Activated naive CD8-positive, alpha-beta T cell treated with anti-CD3 and anti-CD28 coated beads, Interleukin-2, amount 50 U/mL, for 24 hours (primary cell): ENCODE results near the gene LENG1.
"Not testable (repeated sequence)": the region's sequence is repeated elsewhere in the genome, so short reads cannot be mapped to it uniquely, and the experiment has no call there.

ENCODE experiments used
- ATAC-seq: fragments of 150-1000 bp; cut with Tn5 transposase; one replicate; pipeline ENCODE4 v1.10.0; 2021
- DNase-seq: peaks from one replicate; pipeline ENCODE4 v3.0.0; 2021
- H3K27ac Mint-ChIP-seq: one replicate; pipeline ENCODE4 v1.8.0; 2021; ENCODE audit warnings: mild to moderate bottlenecking, mixed read lengths
- H3K27me3 Mint-ChIP-seq: one replicate; pipeline ENCODE4 v1.8.0; 2021; ENCODE audit warnings: mixed read lengths
- H3K36me3 Mint-ChIP-seq: one replicate; pipeline ENCODE4 v1.8.0; 2021; ENCODE audit warnings: low read depth, mixed read lengths
- H3K4me1 Mint-ChIP-seq: one replicate; pipeline ENCODE4 v1.8.0; 2021; ENCODE audit warnings: mixed read lengths
- H3K4me3 Mint-ChIP-seq: one replicate; pipeline ENCODE4 v1.8.0; 2021; ENCODE audit warnings: mild to moderate bottlenecking, moderate library complexity, mixed read lengths
- H3K9me3 Mint-ChIP-seq: one replicate; pipeline ENCODE4 v1.8.0; 2021; ENCODE audit warnings: mixed read lengths

The LENG1 gene

GRCh38 chr19:54180691-54181091, 21.2 kb upstream of the LENG1 start:
- no peak for ATAC-seq
- Mint-ChIP-seq H3K4me3 (no peak overlapping the region), H3K9me3 (no peaks in the 10 kb centered on the region), H3K4me1 (no peaks in the 10 kb centered on the region), H3K27me3 (no peaks in the 10 kb centered on the region), H3K27ac (no peak overlapping the region), H3K36me3 (peaks cover 37% of the 10 kb centered on the region)
- DNase-seq: no peak

DNA sequence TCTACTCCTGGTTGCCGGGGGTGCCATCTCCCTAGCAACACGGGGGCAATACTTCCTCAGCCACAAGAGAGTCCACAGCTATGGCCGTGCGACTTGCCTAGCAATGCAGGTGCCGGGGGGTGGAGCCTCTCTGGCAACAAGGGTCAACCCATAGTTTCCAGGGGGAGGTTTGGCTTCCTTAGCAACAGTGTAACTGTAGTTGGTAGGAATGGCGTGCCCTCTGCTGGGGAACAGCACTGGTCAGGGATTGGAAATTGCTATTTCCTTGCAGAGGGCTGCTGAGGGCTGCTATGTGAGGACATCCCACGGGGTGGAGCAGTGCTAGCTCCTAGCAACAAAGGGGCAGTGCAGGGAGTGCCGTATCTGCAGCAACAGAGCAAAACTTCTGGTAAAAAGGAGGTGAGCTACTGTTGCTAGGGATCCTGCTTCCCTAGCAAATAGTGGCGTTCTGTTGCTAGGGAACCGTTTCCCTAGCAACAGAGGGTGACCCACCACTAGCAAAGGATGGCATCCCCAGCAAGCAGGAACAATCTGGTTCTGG, 20.5 kb upstream of the LENG1 start:
- no peaks in the 10 kb centered on the region for H3K27me3 Mint-ChIP-seq
- no peak overlapping the region for H3K27ac Mint-ChIP-seq
- H3K4me3 Mint-ChIP-seq: no peak overlapping the region
- peaks cover 37% of the 10 kb centered on the region for H3K36me3 Mint-ChIP-seq
- H3K9me3 Mint-ChIP-seq: no peaks in the 10 kb centered on the region
- DNase-seq (no peak), ATAC-seq (no peak)
- H3K4me1 Mint-ChIP-seq: no peaks in the 10 kb centered on the region

- DNase-seq (no peak), ATAC-seq (no peak)
- Mint-ChIP-seq H3K27me3 (no peaks in the 10 kb centered on the region), H3K9me3 (no peaks in the 10 kb centered on the region), H3K4me3 (no peak overlapping the region), H3K27ac (no peak overlapping the region), H3K4me1 (no peaks in the 10 kb centered on the region), H3K36me3 (peaks cover 37% of the 10 kb centered on the region)
Observed at GRCh38 chr19:54179262-54179852, 19.8 kb upstream of the LENG1 start.

DNA sequence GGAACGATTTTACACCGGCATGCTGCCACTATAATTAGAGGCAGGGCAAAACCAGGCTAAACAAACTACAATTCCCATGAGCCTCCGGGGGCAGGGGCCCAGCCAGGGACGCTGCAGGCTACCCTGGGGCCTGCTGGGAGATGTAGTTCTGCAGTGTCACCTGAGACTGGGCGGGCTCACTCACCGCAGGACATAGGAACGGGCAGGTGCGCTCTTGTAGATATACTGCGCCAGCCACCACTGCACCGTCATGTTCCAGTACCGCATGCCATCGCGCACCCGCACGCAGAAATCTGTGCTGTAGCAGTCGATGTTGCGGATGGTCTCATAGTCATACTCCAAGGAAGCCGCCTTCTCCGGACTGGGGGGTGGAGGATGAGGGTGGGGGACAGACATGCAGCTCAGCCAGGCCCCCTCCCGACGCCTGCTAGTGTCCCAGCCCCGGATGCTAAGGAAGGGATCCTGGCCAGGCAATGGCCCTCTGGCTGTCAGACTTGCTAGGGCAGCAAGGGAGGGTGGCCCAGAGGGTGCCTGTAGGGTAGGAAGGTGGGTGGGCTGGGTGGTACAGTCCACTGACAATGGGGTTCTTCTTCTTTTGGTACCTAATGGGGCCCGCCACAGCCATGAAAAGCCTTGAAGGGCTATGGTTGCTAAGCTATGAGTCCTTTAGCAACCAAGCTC, 19.2 kb upstream of the LENG1 start:
- Mint-ChIP-seq H3K4me3 (no peak overlapping the region), H3K36me3 (peaks cover 32% of the 10 kb centered on the region), H3K27me3 (no peaks in the 10 kb centered on the region), H3K4me1 (no peaks in the 10 kb centered on the region), H3K27ac (no peak overlapping the region), H3K9me3 (no peaks in the 10 kb centered on the region)
- no peak for DNase-seq
- ATAC-seq: peak; percentile 77

DNA sequence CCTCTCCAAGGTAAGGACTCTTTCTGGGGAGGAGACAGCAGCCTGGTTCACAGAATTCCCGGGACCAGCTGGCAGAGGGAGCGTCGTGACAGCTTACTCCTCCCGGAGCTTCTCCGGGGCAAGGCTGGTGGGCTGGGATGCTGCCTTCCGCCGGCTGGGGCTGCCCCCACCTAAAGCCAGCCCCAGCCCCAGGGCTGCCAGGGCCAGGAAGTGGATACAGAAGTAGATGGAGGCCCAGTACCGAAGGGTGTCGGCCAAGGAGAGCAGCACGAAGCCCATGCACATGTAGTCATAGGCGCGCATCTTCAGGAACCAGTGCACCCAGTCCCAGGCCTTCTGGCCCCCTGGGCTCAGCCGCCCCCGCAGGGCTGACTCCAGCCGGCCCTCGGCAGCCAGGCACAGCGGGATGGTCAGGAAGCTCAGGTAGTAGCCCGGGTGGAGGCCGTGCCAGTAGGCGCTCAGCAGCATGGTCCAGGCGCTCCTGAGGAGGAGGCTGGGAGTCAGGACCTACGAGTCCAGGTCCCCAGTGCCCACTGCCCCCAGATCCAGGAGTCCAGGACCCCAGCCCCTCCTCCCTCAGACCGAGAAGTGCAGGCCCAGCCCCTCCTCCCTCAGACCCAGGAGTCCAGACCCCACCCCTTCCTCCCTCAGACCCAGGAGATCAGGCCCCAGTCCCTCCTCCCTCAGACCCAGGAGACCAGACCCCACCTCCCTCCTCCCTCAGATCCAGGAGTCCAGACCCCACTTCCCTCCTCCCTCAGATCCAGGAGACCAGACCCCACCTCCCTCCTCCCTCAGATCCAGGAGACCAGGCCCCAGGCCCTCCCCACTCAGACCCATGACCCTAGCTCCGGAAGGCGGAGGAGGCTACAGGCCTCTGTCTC, 14.7 kb upstream of the LENG1 start:
- no peak for ATAC-seq
- Mint-ChIP-seq H3K27ac (no peak overlapping the region), H3K9me3 (no peaks in the 10 kb centered on the region), H3K4me1 (no peaks in the 10 kb centered on the region), H3K36me3 (peaks cover 18% of the 10 kb centered on the region), H3K4me3 (no peak overlapping the region), H3K27me3 (no peaks in the 10 kb centered on the region)
- no peak for DNase-seq

- Mint-ChIP-seq H3K4me1 (peaks cover 2% of the 10 kb centered on the region), H3K9me3 (no peaks in the 10 kb centered on the region), H3K27ac (no peak overlapping the region), H3K27me3 (no peaks in the 10 kb centered on the region), H3K4me3 (no peak overlapping the region), H3K36me3 (peaks cover 12% of the 10 kb centered on the region)
- ATAC-seq: no peak
- DNase-seq: no peak
Observed at GRCh38 chr19:54173359-54173699, 13.8 kb upstream of the LENG1 start.

DNA sequence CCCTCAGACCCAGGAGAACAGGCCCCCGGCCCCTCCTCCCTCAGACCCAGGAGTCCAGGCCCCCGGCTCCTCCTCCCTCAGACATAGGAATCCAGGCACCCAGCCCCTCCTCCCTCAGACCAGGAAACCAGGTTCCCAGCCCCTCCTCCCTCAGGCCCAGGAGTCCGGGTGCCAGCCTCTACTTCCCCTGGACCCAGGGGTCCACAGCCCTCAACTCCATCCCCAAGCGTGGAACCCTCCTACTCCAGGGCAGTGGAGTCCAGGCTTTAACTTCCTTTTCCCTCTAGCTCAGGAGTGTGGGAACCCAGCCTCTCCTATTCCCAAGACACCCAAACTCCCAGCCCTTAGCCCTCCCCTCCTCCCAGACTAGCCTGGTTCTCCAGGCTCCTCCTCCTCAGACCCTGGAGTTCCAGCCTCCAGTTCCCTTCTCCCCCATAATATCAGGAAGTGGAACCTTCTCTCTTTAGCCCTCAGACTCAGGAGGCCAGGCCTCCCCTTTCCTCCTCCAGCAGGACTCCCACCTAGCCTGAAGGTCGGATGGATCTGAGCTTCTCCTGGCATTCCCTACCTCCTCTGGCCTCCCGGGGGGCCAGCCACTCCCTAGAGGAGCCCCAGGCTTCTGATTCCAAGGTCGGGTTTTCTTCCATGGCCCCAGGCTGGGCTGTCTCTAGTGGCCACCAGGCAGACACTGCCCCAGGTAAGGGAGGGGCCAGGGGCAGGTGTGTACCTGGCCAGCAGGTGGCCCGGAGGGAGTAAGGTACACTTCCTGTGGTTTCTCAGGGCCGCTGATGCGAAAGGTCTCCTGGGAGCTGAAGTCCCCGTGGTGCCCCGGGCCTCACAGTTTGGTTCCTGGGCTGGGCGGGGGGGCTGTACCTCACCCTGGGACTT, 13.2 kb upstream of the LENG1 start, which contains the start of gene TMC4:
Gene TMC4 (minus strand): TSS at position 690 of the 888 bp plus-strand sequence. CDS start 43 bp downstream, at position 647.
- DNase-seq (no peak), ATAC-seq (no peak)
- Mint-ChIP-seq H3K27me3 (no peaks in the 10 kb centered on the region), H3K36me3 (peaks cover 8% of the 10 kb centered on the region), H3K4me3 (no peak within 1 kb of the TSS), H3K9me3 (no peaks in the 10 kb centered on the region), H3K27ac (no peak within 1 kb of the TSS), H3K4me1 (peaks cover 6% of the 10 kb centered on the region)

DNA sequence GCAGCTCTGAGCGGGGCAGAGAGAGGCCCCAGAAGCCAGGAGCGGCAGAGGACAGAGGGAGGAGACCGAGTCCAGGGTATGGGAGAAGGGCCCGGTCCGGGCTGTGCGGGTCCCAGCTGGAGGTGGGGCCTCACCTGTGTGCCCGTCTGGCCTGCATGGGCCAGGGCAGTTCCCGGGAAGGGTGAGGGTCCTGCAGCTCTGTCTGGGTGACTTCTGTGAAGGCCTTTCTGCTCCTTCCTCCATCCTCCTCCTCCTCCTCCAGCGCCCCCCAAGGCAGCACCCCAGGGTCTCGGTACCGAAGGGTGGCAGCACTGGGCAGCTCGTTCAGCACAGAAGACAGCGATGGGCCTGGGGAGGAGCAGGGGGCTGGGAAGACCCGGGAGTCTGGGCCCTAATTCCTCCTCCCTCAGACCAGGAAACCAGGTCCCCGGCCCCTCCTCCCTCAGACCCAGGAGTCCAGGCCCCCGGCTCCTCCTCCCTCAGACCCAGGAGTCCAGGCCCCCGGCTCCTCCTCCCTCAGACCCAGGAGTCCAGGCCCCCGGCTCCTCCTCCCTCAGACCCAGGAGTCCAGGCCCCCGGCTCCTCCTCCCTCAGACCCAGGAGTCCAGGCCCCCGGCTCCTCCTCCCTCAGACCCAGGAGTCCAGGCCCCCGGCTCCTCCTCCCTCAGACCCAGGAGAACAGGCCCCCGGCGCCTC, 12.4 kb upstream of the LENG1 start:
- not testable (repeated sequence) for H3K4me1 Mint-ChIP-seq, H3K4me3 Mint-ChIP-seq, H3K36me3 Mint-ChIP-seq, DNase-seq, ATAC-seq, H3K9me3 Mint-ChIP-seq, H3K27me3 Mint-ChIP-seq, H3K27ac Mint-ChIP-seq

DNA sequence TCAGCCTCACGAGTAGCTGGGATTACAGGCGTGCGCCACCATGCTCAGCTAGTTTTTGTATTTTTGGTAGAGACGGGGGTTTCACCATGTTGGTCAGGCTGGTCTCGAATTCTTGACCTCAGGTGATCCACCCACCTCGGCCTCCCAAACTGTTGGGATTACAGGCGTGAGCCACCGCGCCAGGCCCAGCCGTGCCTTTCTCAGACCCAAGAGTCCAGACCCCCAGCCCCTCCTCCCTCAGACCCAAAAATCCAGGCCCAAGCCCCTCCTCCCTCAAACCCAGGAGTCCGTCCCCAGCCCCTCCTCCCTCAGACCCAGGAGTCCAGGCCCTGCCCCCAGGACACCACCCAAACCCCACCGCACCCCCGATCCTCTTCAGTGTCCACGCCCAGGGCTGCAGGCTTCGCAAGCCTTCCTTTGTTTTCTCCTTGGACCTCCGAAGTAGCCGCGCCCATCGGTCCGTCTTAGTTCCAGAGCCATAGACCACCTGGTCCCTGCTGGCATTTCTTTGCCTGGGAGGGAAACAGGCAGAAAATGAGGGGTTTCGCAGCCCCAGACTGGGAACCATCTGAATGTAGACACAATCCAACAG, 9.7 kb upstream of the LENG1 start:
- ATAC-seq (no peak), DNase-seq (no peak)
- Mint-ChIP-seq H3K27me3 (peaks cover 4% of the 10 kb centered on the region), H3K9me3 (no peaks in the 10 kb centered on the region), H3K4me1 (peaks cover 12% of the 10 kb centered on the region), H3K4me3 (no peak overlapping the region), H3K36me3 (no peaks in the 10 kb centered on the region), H3K27ac (no peak overlapping the region)

DNA sequence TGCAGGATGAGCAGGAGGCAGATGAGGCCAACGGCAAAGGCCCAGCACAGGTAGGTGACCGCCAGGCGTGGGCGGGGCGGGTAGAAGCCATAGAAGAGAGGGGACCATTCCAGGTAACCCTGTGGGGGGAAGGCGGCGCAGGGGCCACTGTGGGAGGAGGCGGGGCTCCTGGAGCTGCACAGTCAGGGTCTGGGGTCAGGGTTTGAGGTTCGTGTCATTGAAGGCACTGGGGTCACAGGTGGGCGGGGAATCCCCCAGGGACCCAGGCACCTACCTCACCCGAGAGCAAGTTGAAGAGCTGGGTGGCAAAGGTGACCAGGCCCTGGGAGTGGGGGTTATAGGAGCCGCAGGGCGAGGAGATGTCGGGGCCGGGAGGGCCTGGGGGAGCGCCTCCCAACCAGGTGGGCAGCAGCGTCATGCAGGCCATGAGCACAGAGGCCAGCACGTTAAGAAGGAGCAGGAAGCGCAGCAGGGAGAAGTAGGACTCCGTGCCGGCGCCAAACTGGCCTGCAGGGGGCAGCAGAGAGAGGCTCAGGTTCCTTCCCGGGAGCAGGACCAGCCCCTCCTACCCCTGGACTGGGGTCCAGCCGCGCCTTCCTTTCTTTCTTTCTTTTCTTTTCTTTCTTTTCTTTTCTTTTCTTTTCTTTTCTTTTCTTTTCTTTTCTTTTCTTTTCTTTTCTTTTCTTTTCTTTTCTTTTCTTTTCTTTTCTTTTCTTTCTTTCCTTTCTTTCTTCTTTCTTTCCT, 8.8 kb upstream of the LENG1 start:
- Mint-ChIP-seq H3K4me1 (peaks cover 16% of the 10 kb centered on the region), H3K9me3 (no peaks in the 10 kb centered on the region), H3K27me3 (peaks cover 8% of the 10 kb centered on the region), H3K27ac (no peak overlapping the region), H3K36me3 (no peaks in the 10 kb centered on the region), H3K4me3 (no peak overlapping the region)
- DNase-seq: peak; percentile 98
- peak; percentile 86 for ATAC-seq

DNA sequence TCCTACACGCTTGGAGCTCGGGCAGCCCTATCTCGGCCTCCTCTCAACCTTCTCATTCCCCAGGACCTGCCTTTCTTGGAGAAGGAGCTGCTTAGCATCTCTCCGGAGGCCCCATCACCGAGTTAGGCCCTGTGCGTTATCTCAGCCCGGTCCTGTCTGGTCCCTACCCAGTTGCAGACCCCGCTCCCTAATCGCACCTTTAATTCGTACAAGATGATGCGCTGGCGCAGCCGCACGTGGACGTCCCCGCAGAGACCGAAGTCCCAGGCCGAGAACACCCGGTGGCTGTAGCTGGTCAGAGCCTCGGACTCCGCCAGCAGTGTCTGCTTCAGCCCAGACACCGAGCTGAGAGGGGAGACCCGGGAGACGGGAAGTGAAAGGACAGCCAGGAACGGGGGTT, 5.7 kb upstream of the LENG1 start:
- DNase-seq (no peak), ATAC-seq (no peak)
- Mint-ChIP-seq H3K9me3 (no peaks in the 10 kb centered on the region), H3K27ac (no peak overlapping the region), H3K36me3 (no peaks in the 10 kb centered on the region), H3K27me3 (peaks cover 11% of the 10 kb centered on the region), H3K4me3 (no peak overlapping the region), H3K4me1 (peaks cover 37% of the 10 kb centered on the region)

GRCh38 chr19:54164369-54165068, 5.0 kb upstream of the LENG1 start:
- Mint-ChIP-seq H3K27me3 (peaks cover 11% of the 10 kb centered on the region), H3K4me1 (peaks cover 43% of the 10 kb centered on the region), H3K36me3 (no peaks in the 10 kb centered on the region), H3K4me3 (peak overlapping the region; percentile 32), H3K9me3 (no peaks in the 10 kb centered on the region), H3K27ac (no peak overlapping the region)
- ATAC-seq (no peak), DNase-seq (peak; percentile 81)
